GM12865 (cell line): ENCODE measurements around the gene MLF1.

ENCODE experiments used
- DNase-seq: peaks from one replicate; pipeline ENCODE4 v3.0.0; 2010; ENCODE audit warnings: low read depth
- H3K4me3 ChIP-seq: 2 replicates; pipeline ENCODE4 v1.5.1; 2011; ENCODE audit warnings: mild to moderate bottlenecking, low read depth, low read length, control low read depth
- TF ChIP-seq, protein P1 (sequence below): IDR thresholded peaks from 2 replicates; pipeline ENCODE4 v1.5.1; 2011; ENCODE audit warnings: low read length, control low read depth, low read depth, inconsistent platforms; ENCODE audit not compliant: insufficient read depth; ENCODE audit errors: missing control alignments

Gene MLF1

DNA sequence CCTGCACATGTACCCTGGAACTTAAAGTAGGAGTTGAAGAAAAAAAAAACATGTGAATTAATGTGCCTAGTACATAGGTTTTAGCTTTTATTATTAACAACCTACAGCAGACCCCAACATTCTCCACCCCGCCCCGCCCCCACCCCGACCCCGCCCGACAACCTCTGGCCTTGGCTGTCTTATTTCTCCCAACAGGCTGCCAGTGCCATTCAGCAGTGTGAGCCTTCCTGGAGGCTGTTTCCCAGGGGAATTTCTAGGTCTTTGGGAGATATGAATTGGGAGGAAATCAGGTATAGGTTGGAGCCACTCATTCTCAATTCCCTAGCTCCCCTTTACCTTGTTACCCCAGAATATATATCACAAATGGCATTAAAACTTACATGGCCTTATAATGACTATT lies 8.3 kb upstream of the MLF1 start:
- DNase-seq, result no peak
- H3K4me3 ChIP-seq, result no peak overlapping the region
- TF ChIP-seq, protein P1, sequence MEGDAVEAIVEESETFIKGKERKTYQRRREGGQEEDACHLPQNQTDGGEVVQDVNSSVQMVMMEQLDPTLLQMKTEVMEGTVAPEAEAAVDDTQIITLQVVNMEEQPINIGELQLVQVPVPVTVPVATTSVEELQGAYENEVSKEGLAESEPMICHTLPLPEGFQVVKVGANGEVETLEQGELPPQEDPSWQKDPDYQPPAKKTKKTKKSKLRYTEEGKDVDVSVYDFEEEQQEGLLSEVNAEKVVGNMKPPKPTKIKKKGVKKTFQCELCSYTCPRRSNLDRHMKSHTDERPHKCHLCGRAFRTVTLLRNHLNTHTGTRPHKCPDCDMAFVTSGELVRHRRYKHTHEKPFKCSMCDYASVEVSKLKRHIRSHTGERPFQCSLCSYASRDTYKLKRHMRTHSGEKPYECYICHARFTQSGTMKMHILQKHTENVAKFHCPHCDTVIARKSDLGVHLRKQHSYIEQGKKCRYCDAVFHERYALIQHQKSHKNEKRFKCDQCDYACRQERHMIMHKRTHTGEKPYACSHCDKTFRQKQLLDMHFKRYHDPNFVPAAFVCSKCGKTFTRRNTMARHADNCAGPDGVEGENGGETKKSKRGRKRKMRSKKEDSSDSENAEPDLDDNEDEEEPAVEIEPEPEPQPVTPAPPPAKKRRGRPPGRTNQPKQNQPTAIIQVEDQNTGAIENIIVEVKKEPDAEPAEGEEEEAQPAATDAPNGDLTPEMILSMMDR, result no peak

DNA sequence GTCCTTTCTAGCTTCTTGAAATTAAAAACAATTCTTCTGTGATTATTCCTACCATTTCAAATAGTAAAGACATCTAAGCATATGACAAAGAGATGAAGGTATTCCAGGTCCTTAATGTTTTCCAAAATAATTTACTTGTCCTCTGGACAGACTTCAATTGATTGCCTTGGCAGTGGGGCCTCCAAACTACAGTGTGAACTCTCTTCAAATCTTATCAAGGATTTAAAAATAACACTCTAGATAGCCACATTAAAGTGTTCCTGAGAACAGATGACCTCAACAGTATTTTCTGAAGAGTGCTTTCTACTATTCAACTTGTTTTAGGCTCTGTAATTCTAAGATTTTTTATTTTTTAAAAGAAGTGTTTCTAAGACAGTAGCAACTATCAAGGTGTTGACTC lies 7.9 kb upstream of the MLF1 start:
- no peak overlapping the region for H3K4me3 ChIP-seq
- TF ChIP-seq, protein P1, result no peak
- no peak for DNase-seq

DNA sequence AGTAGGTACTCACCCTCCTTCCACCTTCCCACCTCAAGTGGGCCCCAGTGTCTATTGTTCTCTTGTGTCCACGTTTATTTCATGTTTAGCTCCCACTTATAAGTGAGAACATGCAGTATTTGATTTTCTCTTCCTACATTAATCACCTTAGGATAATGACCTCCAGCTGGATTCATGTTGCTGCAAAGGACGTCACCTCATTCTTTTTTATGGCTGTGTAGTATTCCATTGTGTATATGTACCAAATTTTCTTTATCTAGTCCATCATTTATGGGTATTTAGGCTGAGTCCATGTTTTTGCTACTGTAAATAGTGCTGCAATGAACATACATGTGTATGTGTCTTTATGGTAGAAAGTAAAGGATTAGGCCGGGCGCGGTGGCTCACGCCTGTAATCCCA lies 5.9 kb upstream of the MLF1 start:
- H3K4me3 ChIP-seq, result no peak overlapping the region
- TF ChIP-seq, protein P1, result no peak
- DNase-seq, result no peak

- H3K4me3 ChIP-seq, result no peak overlapping the region
- no peak for DNase-seq
- TF ChIP-seq, protein P1, result no peak
Observed at GRCh38 chr3:158568784-158569183, 2.2 kb upstream of the MLF1 start.

DNA sequence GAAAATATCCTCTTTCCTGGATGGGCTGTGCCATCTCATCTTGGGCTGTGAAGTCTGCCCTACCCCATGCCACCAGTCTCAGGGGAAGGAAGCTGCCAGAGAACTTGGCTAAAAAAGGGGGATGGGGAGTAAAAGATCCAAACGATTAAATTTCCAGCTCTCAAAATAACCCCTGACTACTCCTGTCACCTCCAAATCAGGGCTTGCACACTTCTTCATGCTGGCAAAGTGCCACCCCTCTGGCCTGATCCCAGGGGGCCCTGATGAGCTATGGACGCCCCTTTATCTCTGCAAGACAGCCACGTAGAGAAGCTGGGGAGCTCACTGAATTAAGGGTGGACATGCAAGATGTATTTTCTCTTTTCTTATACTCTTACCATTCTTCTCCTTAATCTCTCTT lies 1.2 kb upstream of the MLF1 start:
- no peak overlapping the region for H3K4me3 ChIP-seq
- DNase-seq, result no peak
- TF ChIP-seq, protein P1, result no peak

- TF ChIP-seq, protein P1, result no peak
- no peak overlapping the region for H3K4me3 ChIP-seq
- DNase-seq, result no peak
Observed at GRCh38 chr3:158571969-158572765, 1.2 kb downstream of the MLF1 start.

- DNase-seq, result no peak
Observed at GRCh38 chr3:158572766-158573060, 1.7 kb downstream of the MLF1 start.

More at GRCh38 chr3:158572766-158573060, 1.7 kb downstream of the MLF1 start:
- H3K4me3 ChIP-seq, result no peak overlapping the region
- TF ChIP-seq, protein P1, result no peak
